Colonic mucosa (tissue), 4 donors: Measurements from ENCODE around the gene HSD11B1L. TPM values are rescaled to one million over a fixed set of nuclear protein-coding genes. Genes with fewer than 3 reads are reported as not detected.

Experiments
- DNase-seq: peaks from one replicate; pipeline ENCODE4 v3.0.0-alpha.2; 2020
- H3K27ac ChIP-seq: fragments of 200-600 bp; one replicate; pipeline ENCODE4 v1.8.0; 2021
- H3K27me3 ChIP-seq: fragments of 200-600 bp; one replicate; pipeline ENCODE4 v1.8.0; 2021
- H3K36me3 ChIP-seq: fragments of 200-600 bp; one replicate; pipeline ENCODE4 v1.8.0; 2021
- H3K4me1 ChIP-seq: fragments of 200-600 bp; one replicate; pipeline ENCODE4 v1.8.0; 2021; ENCODE audit warnings: mild to moderate bottlenecking
- H3K4me3 ChIP-seq: fragments of 200-600 bp; one replicate; pipeline ENCODE4 v1.8.0; 2021
- H3K9ac ChIP-seq, 2 donors: one replicate each; pipeline ENCODE4 v1.7.0; 2013; ENCODE audit warnings: control low read depth in 2 of 2, low read depth in 2 of 2, low read length in 2 of 2
- H3K9me3 ChIP-seq: fragments of 200-600 bp; one replicate; pipeline ENCODE4 v1.8.0; 2021
- CTCF ChIP-seq: fragments of 200-600 bp; IDR thresholded peaks from one replicate; pipeline ENCODE4 v1.8.0; 2022; ENCODE audit warnings: antibody characterized with exemption, mild to moderate bottlenecking
- intact Hi-C: fragments of 100-400 bp; cut with DNase I; formaldehyde crosslinking; loops from one replicate; pipeline ENCODE4 v1.14.1; 2022
- total RNA-seq, 2 donors: library from RNA; stranded (reverse); fragmentation: NEBNext Ultra II Directional in 1 of 2; extraction: Animal tissue kit (Norgen Biotek cat#: 25700) in 1 of 2; gene quantifications; one replicate each; pipeline ENCODE4 v1.2.1, GENCODE V29; 2021
- donor health status: healthy.
- donor health status: DM: no; HTN: no; CAD: no.
- donor health status: DM: no; HTN: no; CAD: no.

The HSD11B1L gene
- total RNA-seq, 2 donors from 2014 or later: 3.2 to 3.4 TPM

GRCh38 chr19:5693195-5694166, 12.7 kb downstream of the HSD11B1L start:
- Histone ChIP-seq H3K9me3 (no peaks in the 10 kb centered on the region), H3K4me1 (peaks cover 11% of the 10 kb centered on the region), H3K27me3 (no peaks in the 10 kb centered on the region), H3K27ac (no peak overlapping the region), H3K36me3 (peaks cover 13% of the 10 kb centered on the region), H3K4me3 (no peak overlapping the region), H3K9ac (no peak overlapping the region)
- no peak for TF ChIP-seq CTCF
- intact Hi-C loops: no loop called here
- DNase-seq: no peak

- Histone ChIP-seq H3K4me3 (no peak overlapping the region), H3K9ac (no peak overlapping the region), H3K27me3 (no peaks in the 10 kb centered on the region), H3K36me3 (peaks cover 18% of the 10 kb centered on the region), H3K9me3 (no peaks in the 10 kb centered on the region), H3K27ac (no peak overlapping the region), H3K4me1 (peaks cover 11% of the 10 kb centered on the region)
- intact Hi-C loops: no loop called here
- DNase-seq: no peak
- TF ChIP-seq CTCF: no peak
Measured at GRCh38 chr19:5694167-5694955, 13.5 kb downstream of the HSD11B1L start.

GRCh38 chr19:5694956-5695648, 14.3 kb downstream of the HSD11B1L start:
- Histone ChIP-seq H3K36me3 (peaks cover 18% of the 10 kb centered on the region), H3K4me3 (no peak overlapping the region), H3K9ac (no peak overlapping the region), H3K27me3 (no peaks in the 10 kb centered on the region), H3K9me3 (no peaks in the 10 kb centered on the region), H3K27ac (no peak overlapping the region), H3K4me1 (peaks cover 11% of the 10 kb centered on the region)
- intact Hi-C loops: no loop called here
- DNase-seq: no peak
- no peak for TF ChIP-seq CTCF

GRCh38 chr19:5695649-5696195, 14.9 kb downstream of the HSD11B1L start:
- Histone ChIP-seq H3K4me1 (peaks cover 11% of the 10 kb centered on the region), H3K9me3 (no peaks in the 10 kb centered on the region), H3K36me3 (peaks cover 18% of the 10 kb centered on the region), H3K9ac (no peak overlapping the region), H3K4me3 (no peak overlapping the region), H3K27me3 (no peaks in the 10 kb centered on the region), H3K27ac (no peak overlapping the region)
- intact Hi-C loops: no loop called here
- no peak for TF ChIP-seq CTCF
- DNase-seq: no peak
